OCI-LY3 (cell line): ENCODE results near the gene MIER2.

Experiments
- EZH2phosphoT487 ChIP-seq: fragments of 200-600 bp; shearing (Covaris generic); IDR thresholded peaks from 2 replicates; pipeline ENCODE4 v1.6.1; 2018; ENCODE audit warnings: antibody characterized with exemption, mixed run types, low read depth
- TF ChIP-seq, protein P1 (sequence below): fragments of 200-600, 300-600 bp; sonication (generic); IDR thresholded peaks from 2 replicates; pipeline ENCODE4 v1.5.1; 2014; ENCODE audit warnings: antibody characterized with exemption, low read length, low read depth

DNA sequence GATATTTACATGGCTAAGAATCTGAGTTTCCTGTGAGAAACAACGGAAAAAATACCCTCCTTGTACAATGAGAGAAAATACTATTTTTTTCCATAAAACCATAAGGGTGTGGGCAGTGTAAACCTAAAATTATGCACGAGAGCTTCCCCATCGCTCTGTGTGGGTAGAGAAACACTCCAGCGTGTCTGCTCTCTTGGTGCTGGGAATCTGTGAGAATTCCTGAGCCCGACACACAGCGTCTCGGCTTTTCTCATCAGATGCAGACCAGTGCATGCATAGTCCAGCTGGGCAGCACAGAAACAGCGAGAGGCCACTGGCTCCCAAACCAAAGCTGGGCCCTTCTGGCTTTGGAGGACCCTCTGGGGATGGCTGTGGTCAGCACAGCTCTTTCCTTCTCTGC lies 65.4 kb downstream of the MIER2 start:
- TF ChIP-seq, protein P1, sequence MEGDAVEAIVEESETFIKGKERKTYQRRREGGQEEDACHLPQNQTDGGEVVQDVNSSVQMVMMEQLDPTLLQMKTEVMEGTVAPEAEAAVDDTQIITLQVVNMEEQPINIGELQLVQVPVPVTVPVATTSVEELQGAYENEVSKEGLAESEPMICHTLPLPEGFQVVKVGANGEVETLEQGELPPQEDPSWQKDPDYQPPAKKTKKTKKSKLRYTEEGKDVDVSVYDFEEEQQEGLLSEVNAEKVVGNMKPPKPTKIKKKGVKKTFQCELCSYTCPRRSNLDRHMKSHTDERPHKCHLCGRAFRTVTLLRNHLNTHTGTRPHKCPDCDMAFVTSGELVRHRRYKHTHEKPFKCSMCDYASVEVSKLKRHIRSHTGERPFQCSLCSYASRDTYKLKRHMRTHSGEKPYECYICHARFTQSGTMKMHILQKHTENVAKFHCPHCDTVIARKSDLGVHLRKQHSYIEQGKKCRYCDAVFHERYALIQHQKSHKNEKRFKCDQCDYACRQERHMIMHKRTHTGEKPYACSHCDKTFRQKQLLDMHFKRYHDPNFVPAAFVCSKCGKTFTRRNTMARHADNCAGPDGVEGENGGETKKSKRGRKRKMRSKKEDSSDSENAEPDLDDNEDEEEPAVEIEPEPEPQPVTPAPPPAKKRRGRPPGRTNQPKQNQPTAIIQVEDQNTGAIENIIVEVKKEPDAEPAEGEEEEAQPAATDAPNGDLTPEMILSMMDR, result no peak
- TF ChIP-seq EZH2phosphoT487, result no peak
